ENCODE measurements around the gene SH2D3C.

The SH2D3C gene

GRCh38 chr9:127825319-127826051 is 47.0 kb upstream of the SH2D3C start:
- no peak overlapping the region for H3K4me3 ChIP-seq (ENCODE audit: low read depth, low read length, poor library complexity, severe bottlenecking)

GRCh38 chr9:127822108-127822507 is 43.6 kb upstream of the SH2D3C start:
- H3K27ac ChIP-seq (ENCODE audit: low read depth, low read length, poor library complexity, severe bottlenecking): no peak overlapping the region

More at GRCh38 chr9:127825319-127826051, 47.0 kb upstream of the SH2D3C start:
- no peaks in the 10 kb centered on the region for H4K20me1 ChIP-seq (ENCODE audit: insufficient read depth, low read length)
- no peaks in the 10 kb centered on the region for H3K27me3 ChIP-seq (ENCODE audit: insufficient read depth, low read length)
- H3K36me3 ChIP-seq (ENCODE audit: insufficient read depth, low read length): no peaks in the 10 kb centered on the region
- H3K9me3 ChIP-seq (ENCODE audit: low read length): no peaks in the 10 kb centered on the region
- H3K9me2 ChIP-seq (ENCODE audit: low read depth, low read length): no peaks in the 10 kb centered on the region
- H2AFZ ChIP-seq (ENCODE audit: low read length): no peak overlapping the region
- H3K27ac ChIP-seq (ENCODE audit: low read depth, low read length, poor library complexity, severe bottlenecking): no peak overlapping the region
- no peak overlapping the region for H3K9ac ChIP-seq (ENCODE audit: low read length)
- no peak for TF ChIP-seq EZH2 (IDR thresholded peaks at IDR 0.05; ENCODE audit: borderline replicate concordance, low read length)
- TF ChIP-seq CTCF (IDR thresholded peaks at IDR 0.05; ENCODE audit: low read length): peak; percentile 51
- no peaks in the 10 kb centered on the region for H3K79me2 ChIP-seq (ENCODE audit: insufficient read depth, low read length)
- no peaks in the 10 kb centered on the region for H3F3A ChIP-seq (ENCODE audit: insufficient read depth, low read length)
- peak overlapping the region; percentile 33; the same call in 1 of the 2 replicates for H3K4me2 ChIP-seq (ENCODE audit: low read length)
- no peaks in the 10 kb centered on the region for H3K4me1 ChIP-seq (ENCODE audit: insufficient read depth, low read length, severe bottlenecking)

GRCh38 chr9:127818574-127818973 is 40.1 kb upstream of the SH2D3C start:
- TF ChIP-seq CTCF (IDR thresholded peaks at IDR 0.05; ENCODE audit: low read length): no peak
- no peak for TF ChIP-seq EZH2 (IDR thresholded peaks at IDR 0.05; ENCODE audit: borderline replicate concordance, low read length)
- Histone ChIP-seq H3K4me3 (ENCODE audit: low read depth, low read length, poor library complexity, severe bottlenecking) (no peak overlapping the region), H4K20me1 (ENCODE audit: insufficient read depth, low read length) (no peaks in the 10 kb centered on the region), H3K36me3 (ENCODE audit: insufficient read depth, low read length) (peaks cover 11% of the 10 kb centered on the region), H3F3A (ENCODE audit: insufficient read depth, low read length) (no peaks in the 10 kb centered on the region), H3K79me2 (ENCODE audit: insufficient read depth, low read length) (no peaks in the 10 kb centered on the region), H2AFZ (ENCODE audit: low read length) (no peak overlapping the region), H3K9me3 (ENCODE audit: low read length) (no peaks in the 10 kb centered on the region), H3K9ac (ENCODE audit: low read length) (no peak overlapping the region), H3K27ac (ENCODE audit: low read depth, low read length, poor library complexity, severe bottlenecking) (no peak overlapping the region), H3K4me1 (ENCODE audit: insufficient read depth, low read length, severe bottlenecking) (no peaks in the 10 kb centered on the region), H3K27me3 (ENCODE audit: insufficient read depth, low read length) (no peaks in the 10 kb centered on the region), H3K4me2 (ENCODE audit: low read length) (no peak overlapping the region), H3K9me2 (ENCODE audit: low read depth, low read length) (no peaks in the 10 kb centered on the region)

More at GRCh38 chr9:127822108-127822507, 43.6 kb upstream of the SH2D3C start:
- Histone ChIP-seq H3K79me2 (ENCODE audit: insufficient read depth, low read length) (no peaks in the 10 kb centered on the region), H3K27me3 (ENCODE audit: insufficient read depth, low read length) (no peaks in the 10 kb centered on the region), H3K9ac (ENCODE audit: low read length) (no peak overlapping the region), H3F3A (ENCODE audit: insufficient read depth, low read length) (no peaks in the 10 kb centered on the region), H3K9me3 (ENCODE audit: low read length) (no peaks in the 10 kb centered on the region), H3K9me2 (ENCODE audit: low read depth, low read length) (no peaks in the 10 kb centered on the region), H3K36me3 (ENCODE audit: insufficient read depth, low read length) (no peaks in the 10 kb centered on the region; the same call in 1 of the 2 replicates), H2AFZ (ENCODE audit: low read length) (no peak overlapping the region), H3K4me3 (ENCODE audit: low read depth, low read length, poor library complexity, severe bottlenecking) (no peak overlapping the region), H3K4me2 (ENCODE audit: low read length) (no peak overlapping the region), H3K4me1 (ENCODE audit: insufficient read depth, low read length, severe bottlenecking) (no peaks in the 10 kb centered on the region), H4K20me1 (ENCODE audit: insufficient read depth, low read length) (no peaks in the 10 kb centered on the region)
- TF ChIP-seq CTCF (IDR thresholded peaks at IDR 0.05; ENCODE audit: low read length): no peak
- no peak for TF ChIP-seq EZH2 (IDR thresholded peaks at IDR 0.05; ENCODE audit: borderline replicate concordance, low read length)

All from OCI-LY1 (cell line).